ENCODE data around the gene FBXW12.

DNA sequence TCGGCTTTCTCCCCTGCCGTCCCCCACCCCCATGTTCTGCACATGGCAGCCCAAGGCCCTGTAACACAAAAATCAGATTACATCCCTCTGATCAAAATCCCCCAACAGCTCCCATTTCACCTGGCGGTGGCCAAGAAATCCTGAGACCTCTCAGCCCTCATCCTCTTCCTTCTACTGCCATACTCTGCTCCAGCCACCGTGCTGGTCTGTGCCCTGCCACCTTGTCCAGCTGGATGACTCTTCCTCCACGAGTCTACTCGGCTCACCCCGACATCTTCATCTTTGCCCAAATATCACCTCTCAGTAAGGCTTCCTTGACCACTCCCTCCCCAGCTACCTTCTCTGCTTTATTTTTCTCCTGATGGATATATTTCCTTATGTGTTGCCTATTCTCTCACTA lies 64.8 kb downstream of the FBXW12 start:
- TF ChIP-seq, protein P1, sequence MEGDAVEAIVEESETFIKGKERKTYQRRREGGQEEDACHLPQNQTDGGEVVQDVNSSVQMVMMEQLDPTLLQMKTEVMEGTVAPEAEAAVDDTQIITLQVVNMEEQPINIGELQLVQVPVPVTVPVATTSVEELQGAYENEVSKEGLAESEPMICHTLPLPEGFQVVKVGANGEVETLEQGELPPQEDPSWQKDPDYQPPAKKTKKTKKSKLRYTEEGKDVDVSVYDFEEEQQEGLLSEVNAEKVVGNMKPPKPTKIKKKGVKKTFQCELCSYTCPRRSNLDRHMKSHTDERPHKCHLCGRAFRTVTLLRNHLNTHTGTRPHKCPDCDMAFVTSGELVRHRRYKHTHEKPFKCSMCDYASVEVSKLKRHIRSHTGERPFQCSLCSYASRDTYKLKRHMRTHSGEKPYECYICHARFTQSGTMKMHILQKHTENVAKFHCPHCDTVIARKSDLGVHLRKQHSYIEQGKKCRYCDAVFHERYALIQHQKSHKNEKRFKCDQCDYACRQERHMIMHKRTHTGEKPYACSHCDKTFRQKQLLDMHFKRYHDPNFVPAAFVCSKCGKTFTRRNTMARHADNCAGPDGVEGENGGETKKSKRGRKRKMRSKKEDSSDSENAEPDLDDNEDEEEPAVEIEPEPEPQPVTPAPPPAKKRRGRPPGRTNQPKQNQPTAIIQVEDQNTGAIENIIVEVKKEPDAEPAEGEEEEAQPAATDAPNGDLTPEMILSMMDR (IDR thresholded peaks at IDR 0.05) = no peak
- no peak for TF ChIP-seq POLR2A (IDR thresholded peaks at IDR 0.05)
